ENCODE measurements around the gene RAB40C. TPM values are rescaled to one million over a fixed set of nuclear protein-coding genes. Genes with fewer than 3 reads are reported as not detected.

Gene RAB40C
- total and polyA plus RNA-seq, 9 of the 15 experiments (the other 6 are each of a cell fraction or from before 2014, with no cell fraction given): 0.17 to 23.4 (median 8.7) TPM

DNA sequence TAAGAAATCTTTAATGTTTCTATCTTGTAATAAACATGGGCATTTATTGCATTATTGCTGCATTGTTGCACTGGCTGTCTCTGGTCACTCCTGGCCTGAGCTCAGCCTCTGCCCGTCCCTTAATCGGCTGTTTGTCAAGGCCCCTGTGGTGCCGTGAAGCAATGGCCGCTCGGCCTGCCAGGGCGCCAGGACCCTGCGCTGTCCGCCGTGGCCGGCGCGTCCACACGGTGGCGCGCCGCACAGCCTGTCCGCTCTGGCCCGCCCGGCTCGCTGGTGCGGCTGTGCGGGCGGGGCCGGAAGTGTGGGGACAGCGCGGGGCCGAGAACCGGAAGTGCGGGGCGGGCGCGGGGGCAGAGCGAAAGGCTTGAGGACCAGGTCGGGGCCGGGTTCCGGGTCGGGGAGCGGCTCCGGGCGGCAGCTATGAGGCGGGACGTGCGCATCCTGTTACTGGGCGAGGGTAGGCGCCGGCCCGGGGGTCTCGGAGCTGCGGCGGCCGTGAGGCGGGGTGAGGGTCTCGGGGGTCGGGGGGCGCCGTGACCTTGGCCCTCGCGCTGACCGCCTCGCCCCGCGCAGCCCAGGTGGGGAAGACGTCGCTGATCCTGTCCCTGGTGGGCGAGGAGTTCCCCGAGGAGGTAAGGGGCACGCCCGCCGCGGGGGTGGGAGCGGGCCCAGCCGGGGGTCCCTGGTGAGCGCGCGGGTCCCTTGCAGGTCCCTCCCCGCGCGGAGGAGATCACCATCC lies 78.1 kb downstream of the RAB40C start, which contains the start of gene RHOT2 (continued):
- TF ChIP-seq RNF2 (IDR thresholded peaks at IDR 0.05): peak; percentile 63; the same call in 1 of the 2 replicates
- TF ChIP-seq POLR2AphosphoS2 (IDR thresholded peaks at IDR 0.05; ENCODE audit: low read length): no peak
- no peak for TF ChIP-seq KDM1A (IDR thresholded peaks at IDR 0.05)
- peak; percentile 93 for TF ChIP-seq FUS (optimal IDR thresholded peaks at IDR 0.05; ENCODE audit: low read depth, low read length)
- peak; percentile 100 for TF ChIP-seq RB1 (IDR thresholded peaks at IDR 0.05; ENCODE audit: low read depth)
- TF ChIP-seq, protein P1, sequence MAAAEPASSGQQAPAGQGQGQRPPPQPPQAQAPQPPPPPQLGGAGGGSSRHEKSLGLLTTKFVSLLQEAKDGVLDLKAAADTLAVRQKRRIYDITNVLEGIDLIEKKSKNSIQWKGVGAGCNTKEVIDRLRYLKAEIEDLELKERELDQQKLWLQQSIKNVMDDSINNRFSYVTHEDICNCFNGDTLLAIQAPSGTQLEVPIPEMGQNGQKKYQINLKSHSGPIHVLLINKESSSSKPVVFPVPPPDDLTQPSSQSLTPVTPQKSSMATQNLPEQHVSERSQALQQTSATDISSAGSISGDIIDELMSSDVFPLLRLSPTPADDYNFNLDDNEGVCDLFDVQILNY (CRISPR knock-in tag; IDR thresholded peaks at IDR 0.05): no peak
- TF ChIP-seq ZNF253 (CRISPR knock-in tag; conservative IDR thresholded peaks at IDR 0.05): no peak
- peak; percentile 99 for TF ChIP-seq GABPA (tag; conservative IDR thresholded peaks at IDR 0.05; ENCODE audit: low read depth)
- no peak for TF ChIP-seq ZBED1 (IDR thresholded peaks at IDR 0.05)
- peak; percentile 45; the same call in 1 of the 2 replicates for TF ChIP-seq ZNF263 (CRISPR knock-in tag; IDR thresholded peaks at IDR 0.05; ENCODE audit: borderline replicate concordance)
- TF ChIP-seq, protein P2, sequence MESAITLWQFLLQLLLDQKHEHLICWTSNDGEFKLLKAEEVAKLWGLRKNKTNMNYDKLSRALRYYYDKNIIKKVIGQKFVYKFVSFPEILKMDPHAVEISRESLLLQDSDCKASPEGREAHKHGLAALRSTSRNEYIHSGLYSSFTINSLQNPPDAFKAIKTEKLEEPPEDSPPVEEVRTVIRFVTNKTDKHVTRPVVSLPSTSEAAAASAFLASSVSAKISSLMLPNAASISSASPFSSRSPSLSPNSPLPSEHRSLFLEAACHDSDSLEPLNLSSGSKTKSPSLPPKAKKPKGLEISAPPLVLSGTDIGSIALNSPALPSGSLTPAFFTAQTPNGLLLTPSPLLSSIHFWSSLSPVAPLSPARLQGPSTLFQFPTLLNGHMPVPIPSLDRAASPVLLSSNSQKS (CRISPR knock-in tag; IDR thresholded peaks at IDR 0.05): no peak
- no peak for TF ChIP-seq NR3C1 (CRISPR knock-in tag; IDR thresholded peaks at IDR 0.05)
- no peak for TF ChIP-seq RBM15 (IDR thresholded peaks at IDR 0.05; ENCODE audit: insufficient read depth, low read length)
- TF ChIP-seq ZFP36 (IDR thresholded peaks at IDR 0.05; ENCODE audit: low read depth, low read length, partially characterized antibody): no peak
- TF ChIP-seq SREBF1 (IDR thresholded peaks at IDR 0.05; ENCODE audit: borderline replicate concordance, low read depth, low read length): no peak
- TF ChIP-seq HNRNPK (IDR thresholded peaks at IDR 0.05; ENCODE audit: low read depth, low read length, poor library complexity, severe bottlenecking): peak; percentile 70
- TF ChIP-seq, protein P3, sequence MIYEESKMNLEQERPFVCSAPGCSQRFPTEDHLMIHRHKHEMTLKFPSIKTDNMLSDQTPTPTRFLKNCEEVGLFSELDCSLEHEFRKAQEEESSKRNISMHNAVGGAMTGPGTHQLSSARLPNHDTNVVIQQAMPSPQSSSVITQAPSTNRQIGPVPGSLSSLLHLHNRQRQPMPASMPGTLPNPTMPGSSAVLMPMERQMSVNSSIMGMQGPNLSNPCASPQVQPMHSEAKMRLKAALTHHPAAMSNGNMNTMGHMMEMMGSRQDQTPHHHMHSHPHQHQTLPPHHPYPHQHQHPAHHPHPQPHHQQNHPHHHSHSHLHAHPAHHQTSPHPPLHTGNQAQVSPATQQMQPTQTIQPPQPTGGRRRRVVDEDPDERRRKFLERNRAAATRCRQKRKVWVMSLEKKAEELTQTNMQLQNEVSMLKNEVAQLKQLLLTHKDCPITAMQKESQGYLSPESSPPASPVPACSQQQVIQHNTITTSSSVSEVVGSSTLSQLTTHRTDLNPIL (CRISPR knock-in tag; IDR thresholded peaks at IDR 0.05): no peak
- TF ChIP-seq EP400 (IDR thresholded peaks at IDR 0.05): peak; percentile 55; the same call in 1 of the 2 replicates
- peak; percentile 96 for TF ChIP-seq GABPB1 (CRISPR knock-in tag; IDR thresholded peaks at IDR 0.05)
- TF ChIP-seq, protein P4, sequence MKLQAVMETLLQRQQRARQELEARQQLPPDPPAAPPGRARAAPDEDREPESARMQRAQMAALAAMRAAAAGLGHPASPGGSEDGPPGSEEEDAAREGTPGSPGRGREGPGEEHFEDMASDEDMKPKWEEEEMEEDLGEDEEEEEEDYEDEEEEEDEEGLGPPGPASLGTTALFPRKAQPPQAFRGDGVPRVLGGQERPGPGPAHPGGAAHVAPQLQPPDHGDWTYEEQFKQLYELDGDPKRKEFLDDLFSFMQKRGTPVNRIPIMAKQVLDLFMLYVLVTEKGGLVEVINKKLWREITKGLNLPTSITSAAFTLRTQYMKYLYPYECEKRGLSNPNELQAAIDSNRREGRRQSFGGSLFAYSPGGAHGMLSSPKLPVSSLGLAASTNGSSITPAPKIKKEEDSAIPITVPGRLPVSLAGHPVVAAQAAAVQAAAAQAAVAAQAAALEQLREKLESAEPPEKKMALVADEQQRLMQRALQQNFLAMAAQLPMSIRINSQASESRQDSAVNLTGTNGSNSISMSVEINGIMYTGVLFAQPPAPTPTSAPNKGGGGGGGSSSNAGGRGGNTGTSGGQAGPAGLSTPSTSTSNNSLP (IDR thresholded peaks at IDR 0.05; ENCODE audit: borderline replicate concordance, low read depth, low read length): no peak
- no peak for TF ChIP-seq ZBTB8A (IDR thresholded peaks at IDR 0.05; ENCODE audit: partially characterized antibody)
- no peak for TF ChIP-seq ZNF561 (CRISPR knock-in tag; conservative IDR thresholded peaks at IDR 0.05)
- peak; percentile 26; the same call in 1 of the 2 replicates for TF ChIP-seq BCL6 (CRISPR knock-in tag; IDR thresholded peaks at IDR 0.05)
- TF ChIP-seq, protein P5, sequence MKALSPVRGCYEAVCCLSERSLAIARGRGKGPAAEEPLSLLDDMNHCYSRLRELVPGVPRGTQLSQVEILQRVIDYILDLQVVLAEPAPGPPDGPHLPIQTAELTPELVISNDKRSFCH (CRISPR knock-in tag; IDR thresholded peaks at IDR 0.05): no peak
- TF ChIP-seq, protein P5 (tag; IDR thresholded peaks at IDR 0.05): peak; percentile 86
